Type B pancreatic cell (in vitro differentiated cells): ENCODE data around the gene LMAN1L. TPM values are rescaled to one million over a fixed set of nuclear protein-coding genes. Genes with fewer than 3 reads are reported as not detected.

Experiments used
- DNase-seq: peaks from one replicate; pipeline ENCODE4 v3.0.0; 2021; ENCODE audit warnings: mixed read lengths; ENCODE audit not compliant: unreplicated experiment; ENCODE audit errors: extremely low spot score
- H3K27ac Mint-ChIP-seq: 2 replicates; pipeline ENCODE4 v1.8.0; 2021; ENCODE audit warnings: mild to moderate bottlenecking, mixed read lengths
- H3K27me3 Mint-ChIP-seq: 2 replicates; pipeline ENCODE4 v1.8.0; 2021; ENCODE audit warnings: mixed read lengths
- H3K36me3 Mint-ChIP-seq: 2 replicates; pipeline ENCODE4 v1.8.0; 2021; ENCODE audit warnings: mixed read lengths
- H3K4me1 Mint-ChIP-seq: one replicate; pipeline ENCODE4 v1.8.0; 2021; ENCODE audit warnings: mixed read lengths; ENCODE audit not compliant: unreplicated experiment
- H3K4me3 Mint-ChIP-seq: 2 replicates; pipeline ENCODE4 v1.8.0; 2021; ENCODE audit warnings: mild to moderate bottlenecking, mixed read lengths
- H3K9me3 Mint-ChIP-seq: 2 replicates; pipeline ENCODE4 v1.8.0; 2021; ENCODE audit warnings: mixed read lengths
- CTCF ChIP-seq: fragments of 200-600 bp; sonication (generic); conservative IDR thresholded peaks from 2 replicates; pipeline ENCODE4 v1.5.0; 2021; ENCODE audit warnings: antibody characterized with exemption, mild to moderate bottlenecking
- total RNA-seq: library from RNA; stranded (reverse); gene quantifications from 2 replicates; pipeline ENCODE4 v1.2.1, GENCODE V29; 2021; ENCODE audit warnings: low replicate concordance

LMAN1L gene
- total RNA-seq, 1 donor from 2014 or later: not detected

- Mint-ChIP-seq H3K9me3 (no peaks in the 10 kb centered on the region), H3K36me3 (peaks cover 3% of the 10 kb centered on the region), H3K27ac (peak overlapping the region; percentile 73), H3K4me3 (no peak overlapping the region), H3K4me1 (peaks cover 9% of the 10 kb centered on the region), H3K27me3 (no peaks in the 10 kb centered on the region)
- DNase-seq: no peak
- TF ChIP-seq CTCF: no peak
Measured at GRCh38 chr15:74857082-74857655, 44.5 kb downstream of the LMAN1L start.

GRCh38 chr15:74857671-74858368, 45.2 kb downstream of the LMAN1L start:
- peak overlapping the region; percentile 26 for H3K27ac Mint-ChIP-seq
- peaks cover 3% of the 10 kb centered on the region for H3K36me3 Mint-ChIP-seq
- H3K27me3 Mint-ChIP-seq: no peaks in the 10 kb centered on the region
- no peaks in the 10 kb centered on the region for H3K9me3 Mint-ChIP-seq
- DNase-seq: no peak
- H3K4me1 Mint-ChIP-seq: peaks cover 9% of the 10 kb centered on the region
- TF ChIP-seq CTCF: no peak
- H3K4me3 Mint-ChIP-seq: no peak overlapping the region

- peak overlapping the region; percentile 26 for H3K27ac Mint-ChIP-seq
- no peaks in the 10 kb centered on the region for H3K27me3 Mint-ChIP-seq
- H3K4me3 Mint-ChIP-seq: no peak overlapping the region
- no peaks in the 10 kb centered on the region for H3K9me3 Mint-ChIP-seq
- no peak for TF ChIP-seq CTCF
- H3K36me3 Mint-ChIP-seq: peaks cover 3% of the 10 kb centered on the region
- DNase-seq: no peak
- H3K4me1 Mint-ChIP-seq: peaks cover 9% of the 10 kb centered on the region
Measured at GRCh38 chr15:74858369-74858740, 45.7 kb downstream of the LMAN1L start.

- Mint-ChIP-seq H3K9me3 (peaks cover 4% of the 10 kb centered on the region), H3K36me3 (peaks cover 14% of the 10 kb centered on the region), H3K4me1 (peaks cover 34% of the 10 kb centered on the region), H3K27me3 (no peaks in the 10 kb centered on the region), H3K27ac (peak overlapping the region; percentile 44), H3K4me3 (peak overlapping the region; percentile 2)
- TF ChIP-seq CTCF: no peak
- DNase-seq: no peak
Measured at GRCh38 chr15:74863239-74864056, 50.8 kb downstream of the LMAN1L start.

GRCh38 chr15:74864296-74864695, 51.7 kb downstream of the LMAN1L start:
- H3K4me1 Mint-ChIP-seq: peaks cover 34% of the 10 kb centered on the region
- H3K36me3 Mint-ChIP-seq: peaks cover 14% of the 10 kb centered on the region
- H3K4me3 Mint-ChIP-seq: peak overlapping the region; percentile 36
- H3K27ac Mint-ChIP-seq: peak overlapping the region; percentile 82
- no peak for TF ChIP-seq CTCF
- H3K9me3 Mint-ChIP-seq: peaks cover 4% of the 10 kb centered on the region
- H3K27me3 Mint-ChIP-seq: no peaks in the 10 kb centered on the region
- no peak for DNase-seq
